Neuronal stem cell (in vitro differentiated cells): ENCODE results near the gene SNX13.

Experiments used
- DNase-seq: peaks from one replicate; pipeline ENCODE4 v3.0.0-alpha.2; 2013; ENCODE audit warnings: low spot score
- H2AFZ ChIP-seq: one replicate; pipeline ENCODE4 v1.6.1; 2013; ENCODE audit warnings: mild to moderate bottlenecking, low read length, inconsistent platforms
- H2AK5ac ChIP-seq: 2 replicates; pipeline ENCODE4 v1.6.1; 2013; ENCODE audit warnings: low read depth, mild to moderate bottlenecking, inconsistent platforms, low read length, moderate library complexity, mixed read lengths
- H2BK120ac ChIP-seq: 2 replicates; pipeline ENCODE4 v1.6.1; 2013; ENCODE audit warnings: low read depth, mild to moderate bottlenecking, inconsistent platforms, low read length, moderate library complexity, mixed read lengths
- H2BK12ac ChIP-seq: one replicate; pipeline ENCODE4 v1.6.1; 2013; ENCODE audit warnings: low read length, inconsistent platforms
- H2BK15ac ChIP-seq: 2 replicates; pipeline ENCODE4 v1.6.1; 2013; ENCODE audit warnings: mild to moderate bottlenecking, low read length, inconsistent platforms, mixed read lengths
- H2BK5ac ChIP-seq: one replicate; pipeline ENCODE4 v1.6.1; 2013; ENCODE audit warnings: inconsistent platforms, mild to moderate bottlenecking, low read length, moderate library complexity
- H3K14ac ChIP-seq: one replicate; pipeline ENCODE4 v1.6.1; 2013; ENCODE audit warnings: low read length, inconsistent platforms
- H3K18ac ChIP-seq: 2 replicates; pipeline ENCODE4 v1.6.1; 2013; ENCODE audit warnings: low read length, inconsistent platforms
- H3K23ac ChIP-seq: 2 replicates; pipeline ENCODE4 v1.6.1; 2013; ENCODE audit warnings: low read depth, mild to moderate bottlenecking, mixed read lengths, low read length, inconsistent platforms; ENCODE audit not compliant: poor library complexity
- H3K27ac ChIP-seq: replicated peaks from 3 replicates; pipeline ENCODE4 v1.5.1; 2013; ENCODE audit warnings: low read length, inconsistent platforms
- H3K27me3 ChIP-seq, 3 experiments: 2 replicates each; pipeline ENCODE4 v1.6.1; 2013; ENCODE audit warnings: low read length in 3 of 3, mild to moderate bottlenecking in 2 of 3, inconsistent platforms in 1 of 3, low read depth in 1 of 3, mixed read lengths in 1 of 3, moderate library complexity in 1 of 3; ENCODE audit not compliant: control insufficient read depth in 3 of 3, insufficient read depth in 3 of 3
- H3K36me3 ChIP-seq, 2 donors: replicated peaks in 1 of 2; 2 replicates each; pipeline ENCODE4 v1.6.1; 2013; ENCODE audit warnings: low read length in 2 of 2; ENCODE audit not compliant: control insufficient read depth in 2 of 2, insufficient read depth in 2 of 2
- H3K4ac ChIP-seq: 2 replicates; pipeline ENCODE4 v1.6.1; 2013; ENCODE audit warnings: inconsistent platforms, mild to moderate bottlenecking, low read length, moderate library complexity
- H3K4me1 ChIP-seq, 2 donors: 1 replicate in 1 of 2; 2 replicates in 1 of 2; pipeline ENCODE4 v1.6.1; 2013; ENCODE audit warnings: low read length in 2 of 2, low read depth in 1 of 2; ENCODE audit not compliant: control insufficient read depth in 2 of 2, insufficient read depth in 1 of 2
- H3K4me2 ChIP-seq: one replicate; pipeline ENCODE4 v1.6.1; 2013; ENCODE audit warnings: mild to moderate bottlenecking, low read length, inconsistent platforms; ENCODE audit not compliant: insufficient read depth, poor library complexity, severe bottlenecking
- H3K4me3 ChIP-seq, 2 donors: 2 replicates each; pipeline ENCODE4 v1.5.1; 2013; ENCODE audit warnings: low read length in 2 of 2, mild to moderate bottlenecking in 2 of 2, inconsistent platforms in 1 of 2, moderate library complexity in 1 of 2
- H3K79me1 ChIP-seq: one replicate; pipeline ENCODE4 v1.6.1; 2013; ENCODE audit warnings: low read depth, mild to moderate bottlenecking, inconsistent platforms, low read length, moderate library complexity
- H3K9ac ChIP-seq: one replicate; pipeline ENCODE4 v1.6.1; 2013; ENCODE audit warnings: mild to moderate bottlenecking, low read depth, low read length, inconsistent platforms; ENCODE audit not compliant: poor library complexity
- H3K9me3 ChIP-seq, 2 donors: replicated peaks in 1 of 2; 2 replicates each; pipeline versions ENCODE3 to v1.6.1; 2013; ENCODE audit warnings: low read length in 2 of 2, mild to moderate bottlenecking in 2 of 2, inconsistent platforms in 1 of 2, low read depth in 1 of 2, mixed read lengths in 1 of 2, moderate library complexity in 1 of 2; ENCODE audit not compliant: control insufficient read depth in 2 of 2, insufficient read depth in 1 of 2
- H4K8ac ChIP-seq: one replicate; pipeline ENCODE4 v1.6.1; 2013; ENCODE audit warnings: low read depth, mild to moderate bottlenecking, inconsistent platforms, low read length, moderate library complexity
- H4K91ac ChIP-seq: one replicate; pipeline ENCODE4 v1.6.1; 2013; ENCODE audit warnings: low read length, low read depth, mild to moderate bottlenecking, inconsistent platforms; ENCODE audit not compliant: poor library complexity
- WGBS, 2 donors: extraction: QIAGEN DNeasy Blood & Tissue Kit; methylation state at CpG; one replicate each; pipeline ENCODE4 v1.1.7; 2013; ENCODE audit warnings: missing lambda C conversion rate in 2 of 2, mixed read lengths in 1 of 2; ENCODE audit not compliant: insufficient read length in 2 of 2, insufficient replicate concordance in 1 of 2; ENCODE audit errors: extremely low coverage in 2 of 2; 5-methylcytosine and 5-hydroxymethylcytosine counted together

SNX13 gene

GRCh38 chr7:17830206-17830605, 110.1 kb downstream of the SNX13 start:
- H2BK12ac ChIP-seq: no peak overlapping the region
- H3K4ac ChIP-seq: no peak overlapping the region
- H3K4me2 ChIP-seq: no peak overlapping the region
- no peak overlapping the region for H2BK120ac ChIP-seq
- no CpG with 5 or more reads among the region's 1 CpG for WGBS, 2 donors
- no peak overlapping the region for H3K14ac ChIP-seq
- no peak overlapping the region for H3K23ac ChIP-seq
- no peak overlapping the region for H2AFZ ChIP-seq
- no peak overlapping the region for H2BK5ac ChIP-seq
- no peak overlapping the region for H3K4me3 ChIP-seq
- no peak overlapping the region for H3K27ac ChIP-seq
- H3K4me1 ChIP-seq: no peaks in the 10 kb centered on the region
- no peaks in the 10 kb centered on the region for H3K9me3 ChIP-seq
- no peak overlapping the region for H3K9ac ChIP-seq
- H3K79me1 ChIP-seq: no peaks in the 10 kb centered on the region
- no peak overlapping the region for H2BK15ac ChIP-seq
- no peak overlapping the region for H2AK5ac ChIP-seq
- no peak overlapping the region for H3K18ac ChIP-seq
- no peak overlapping the region for H4K8ac ChIP-seq
- H4K91ac ChIP-seq: no peak overlapping the region
- no peaks in the 10 kb centered on the region for H3K27me3 ChIP-seq
- no peak for DNase-seq
- H3K36me3 ChIP-seq: peaks cover 0 to 36% of the 10 kb centered on the region in 2 donors

- Histone ChIP-seq H3K23ac (no peak overlapping the region), H3K14ac (no peak overlapping the region), H3K4me1 (no peaks in the 10 kb centered on the region), H3K4ac (no peak overlapping the region), H2AFZ (no peak overlapping the region), H2BK15ac (no peak overlapping the region), H3K18ac (no peak overlapping the region), H3K4me3 (no peak overlapping the region), H2BK12ac (no peak overlapping the region), H3K27ac (no peak overlapping the region), H2AK5ac (no peak overlapping the region), H3K27me3 (no peaks in the 10 kb centered on the region), H3K36me3 (peaks cover 0 to 28% of the 10 kb centered on the region in 2 donors), H4K91ac (no peak overlapping the region), H3K9me3 (no peaks in the 10 kb centered on the region), H3K79me1 (no peaks in the 10 kb centered on the region), H2BK120ac (no peak overlapping the region), H3K9ac (no peak overlapping the region), H4K8ac (no peak overlapping the region), H2BK5ac (no peak overlapping the region), H3K4me2 (no peak overlapping the region)
- no peak for DNase-seq
- no CpG with 5 or more reads among the region's 3 CpGs for WGBS, 2 donors
These were observed 111.3 kb downstream of the SNX13 start for GRCh38 chr7:17829001-17829400.

- H3K4ac ChIP-seq: no peak overlapping the region
- H3K27me3 ChIP-seq: no peaks in the 10 kb centered on the region
- no peak overlapping the region for H2BK5ac ChIP-seq
- no peak overlapping the region for H3K9ac ChIP-seq
- no peak overlapping the region for H3K27ac ChIP-seq
- H4K8ac ChIP-seq: no peak overlapping the region
- no peak overlapping the region for H2AFZ ChIP-seq
- H3K4me1 ChIP-seq: no peaks in the 10 kb centered on the region
- peaks cover 0 to 20% of the 10 kb centered on the region in 2 donors for H3K36me3 ChIP-seq
- H3K14ac ChIP-seq: no peak overlapping the region
- no CpG with 5 or more reads among the region's 3 CpGs for WGBS, 2 donors
- H3K4me2 ChIP-seq: no peak overlapping the region
- no peak overlapping the region for H3K4me3 ChIP-seq
- no peak for DNase-seq
- no peaks in the 10 kb centered on the region for H3K79me1 ChIP-seq
- H2BK15ac ChIP-seq: no peak overlapping the region
- no peak overlapping the region for H4K91ac ChIP-seq
- H3K18ac ChIP-seq: no peak overlapping the region
- no peak overlapping the region for H2AK5ac ChIP-seq
- H2BK120ac ChIP-seq: no peak overlapping the region
- no peak overlapping the region for H3K23ac ChIP-seq
- no peaks in the 10 kb centered on the region for H3K9me3 ChIP-seq
- H2BK12ac ChIP-seq: no peak overlapping the region
These were observed 117.6 kb downstream of the SNX13 start for GRCh38 chr7:17822547-17823173.

- H3K4me1 ChIP-seq: no peaks in the 10 kb centered on the region
- no peak overlapping the region for H3K23ac ChIP-seq
- H3K79me1 ChIP-seq: no peaks in the 10 kb centered on the region
- DNase-seq: no peak
- no peak overlapping the region for H3K4me3 ChIP-seq
- H2BK5ac ChIP-seq: no peak overlapping the region
- no peak overlapping the region for H4K8ac ChIP-seq
- no peak overlapping the region for H2BK12ac ChIP-seq
- H3K9me3 ChIP-seq: peaks cover 0 to 13% of the 10 kb centered on the region in 2 donors
- no peak overlapping the region for H3K18ac ChIP-seq
- H3K4me2 ChIP-seq: no peak overlapping the region
- no peak overlapping the region for H2AFZ ChIP-seq
- H3K9ac ChIP-seq: no peak overlapping the region
- no peak overlapping the region for H3K27ac ChIP-seq
- no peak overlapping the region for H2BK15ac ChIP-seq
- no CpG with 5 or more reads among the region's 3 CpGs for WGBS, 2 donors
- H4K91ac ChIP-seq: no peak overlapping the region
- peaks cover 3 to 39% of the 10 kb centered on the region in 2 donors for H3K36me3 ChIP-seq
- H3K14ac ChIP-seq: no peak overlapping the region
- H3K27me3 ChIP-seq: no peaks in the 10 kb centered on the region
- H2BK120ac ChIP-seq: no peak overlapping the region
- H3K4ac ChIP-seq: no peak overlapping the region
- H2AK5ac ChIP-seq: no peak overlapping the region
These were observed 123.4 kb downstream of the SNX13 start for GRCh38 chr7:17816903-17817302.
